ENCODE results near the gene PPP1R3F.

The PPP1R3F gene

GRCh38 chrX:49276671-49277534 lies 7.3 kb downstream of the PPP1R3F start:
- Histone ChIP-seq H3K4me3 (ENCODE audit: low read depth, low read length) (no peak overlapping the region), H3K27me3 (replicated peaks) (no peaks in the 10 kb centered on the region), H3K27ac (no peak overlapping the region), H3K36me3 (replicated peaks) (no peaks in the 10 kb centered on the region)
- TF ChIP-seq, protein P1, sequence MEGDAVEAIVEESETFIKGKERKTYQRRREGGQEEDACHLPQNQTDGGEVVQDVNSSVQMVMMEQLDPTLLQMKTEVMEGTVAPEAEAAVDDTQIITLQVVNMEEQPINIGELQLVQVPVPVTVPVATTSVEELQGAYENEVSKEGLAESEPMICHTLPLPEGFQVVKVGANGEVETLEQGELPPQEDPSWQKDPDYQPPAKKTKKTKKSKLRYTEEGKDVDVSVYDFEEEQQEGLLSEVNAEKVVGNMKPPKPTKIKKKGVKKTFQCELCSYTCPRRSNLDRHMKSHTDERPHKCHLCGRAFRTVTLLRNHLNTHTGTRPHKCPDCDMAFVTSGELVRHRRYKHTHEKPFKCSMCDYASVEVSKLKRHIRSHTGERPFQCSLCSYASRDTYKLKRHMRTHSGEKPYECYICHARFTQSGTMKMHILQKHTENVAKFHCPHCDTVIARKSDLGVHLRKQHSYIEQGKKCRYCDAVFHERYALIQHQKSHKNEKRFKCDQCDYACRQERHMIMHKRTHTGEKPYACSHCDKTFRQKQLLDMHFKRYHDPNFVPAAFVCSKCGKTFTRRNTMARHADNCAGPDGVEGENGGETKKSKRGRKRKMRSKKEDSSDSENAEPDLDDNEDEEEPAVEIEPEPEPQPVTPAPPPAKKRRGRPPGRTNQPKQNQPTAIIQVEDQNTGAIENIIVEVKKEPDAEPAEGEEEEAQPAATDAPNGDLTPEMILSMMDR (IDR thresholded peaks at IDR 0.05; ENCODE audit: low read depth, low read length, missing control alignments): no peak
- DNase-seq: no peak
- in situ Hi-C loops (cut with HindIII; ENCODE audit: low pct_ligation_motif_present, low sequenced_read_pairs): no loop called here

GRCh38 chrX:49277535-49277830 lies 7.9 kb downstream of the PPP1R3F start:
- in situ Hi-C loops (cut with HindIII; ENCODE audit: low pct_ligation_motif_present, low sequenced_read_pairs): no loop called here
- TF ChIP-seq, protein P1 (IDR thresholded peaks at IDR 0.05; ENCODE audit: low read depth, low read length, missing control alignments): no peak
- Histone ChIP-seq H3K27me3 (replicated peaks) (no peaks in the 10 kb centered on the region), H3K27ac (no peak overlapping the region), H3K36me3 (replicated peaks) (no peaks in the 10 kb centered on the region), H3K4me3 (ENCODE audit: low read depth, low read length) (no peak overlapping the region)
- DNase-seq: no peak

DNA sequence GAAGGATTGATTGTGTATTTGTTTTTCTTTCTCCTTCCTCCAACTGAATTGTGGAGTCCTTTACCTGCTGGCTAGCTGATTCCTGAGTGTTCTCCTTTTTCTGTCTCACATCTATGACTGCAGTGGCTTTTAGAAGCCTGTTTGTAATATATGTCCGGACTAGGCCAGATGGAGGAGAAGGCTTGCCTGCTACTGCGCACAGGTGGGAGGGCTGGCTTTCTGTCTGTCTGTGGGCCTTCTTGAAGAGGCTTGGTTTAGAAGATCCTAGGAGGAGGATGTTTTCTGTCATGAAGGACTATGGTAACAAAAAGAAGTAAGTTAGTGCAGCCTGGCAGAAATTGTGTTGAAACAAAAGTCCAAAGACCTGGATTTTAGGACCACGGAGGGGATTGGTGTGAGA lies 8.5 kb downstream of the PPP1R3F start:
- TF ChIP-seq, protein P1 (IDR thresholded peaks at IDR 0.05; ENCODE audit: low read depth, low read length, missing control alignments): no peak

DNA sequence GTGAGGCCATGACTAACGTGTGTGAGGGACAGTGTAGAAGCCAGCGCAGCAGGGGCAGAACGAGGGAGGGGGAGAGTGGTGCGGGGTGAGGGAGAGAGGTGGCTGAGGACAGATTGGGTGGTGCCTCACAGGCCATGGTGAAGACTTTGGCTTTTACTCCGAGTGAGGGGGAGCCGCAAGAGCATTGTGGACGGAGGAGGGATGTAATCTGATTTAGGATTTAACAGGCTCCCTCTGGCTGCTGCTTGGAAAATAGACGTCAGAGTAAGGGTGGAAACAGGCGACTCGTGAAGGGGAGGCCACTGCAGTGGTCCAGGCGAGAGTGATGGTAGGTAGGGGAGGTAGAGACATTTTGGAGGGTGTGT lies 13.0 kb downstream of the PPP1R3F start:
- Histone ChIP-seq H3K27me3 (replicated peaks) (no peaks in the 10 kb centered on the region), H3K36me3 (replicated peaks) (no peaks in the 10 kb centered on the region), H3K4me3 (ENCODE audit: low read depth, low read length) (no peak overlapping the region), H3K27ac (no peak overlapping the region)
- in situ Hi-C loops (cut with HindIII; ENCODE audit: low pct_ligation_motif_present, low sequenced_read_pairs): no loop called here
- DNase-seq: peak; percentile 4
- TF ChIP-seq, protein P1 (IDR thresholded peaks at IDR 0.05; ENCODE audit: low read depth, low read length, missing control alignments): peak; percentile 53

More for the DNA sequence above, 8.5 kb downstream of the PPP1R3F start:
- no peaks in the 10 kb centered on the region for H3K36me3 ChIP-seq (replicated peaks)
- in situ Hi-C loops (cut with HindIII; ENCODE audit: low pct_ligation_motif_present, low sequenced_read_pairs): no loop called here
- H3K27me3 ChIP-seq (replicated peaks): no peaks in the 10 kb centered on the region
- no peak overlapping the region for H3K27ac ChIP-seq
- no peak overlapping the region for H3K4me3 ChIP-seq (ENCODE audit: low read depth, low read length)
- no peak for DNase-seq

DNA sequence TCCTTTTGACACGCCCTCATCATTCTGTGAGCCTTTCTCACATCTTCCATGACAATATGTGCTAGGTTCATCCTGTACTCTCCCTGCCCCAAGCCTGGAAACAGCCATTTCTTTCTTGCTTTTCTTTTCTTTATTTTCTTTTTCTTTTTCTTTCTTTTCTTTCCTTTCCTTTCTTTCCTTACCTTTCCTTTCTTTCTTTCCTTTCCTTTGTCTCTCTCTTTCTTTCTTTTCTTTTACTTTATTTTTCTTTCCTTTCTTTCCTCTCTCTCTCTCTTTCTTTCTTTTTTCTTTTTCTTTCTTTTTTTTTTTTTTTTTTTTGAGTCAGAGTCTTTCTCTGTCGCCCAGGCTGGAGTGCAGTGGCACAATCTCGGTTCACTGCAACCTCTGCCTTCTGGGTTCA lies 14.6 kb downstream of the PPP1R3F start:
- H3K4me3 ChIP-seq (ENCODE audit: low read depth, low read length): no peak overlapping the region
- in situ Hi-C loops (cut with HindIII; ENCODE audit: low pct_ligation_motif_present, low sequenced_read_pairs): no loop called here
- no peak overlapping the region for H3K27ac ChIP-seq
- no peaks in the 10 kb centered on the region for H3K27me3 ChIP-seq (replicated peaks)
- TF ChIP-seq, protein P1 (IDR thresholded peaks at IDR 0.05; ENCODE audit: low read depth, low read length, missing control alignments): no peak
- no peak for DNase-seq
- H3K36me3 ChIP-seq (replicated peaks): no peaks in the 10 kb centered on the region

- TF ChIP-seq, protein P1 (IDR thresholded peaks at IDR 0.05; ENCODE audit: low read depth, low read length, missing control alignments): no peak
- in situ Hi-C loops (cut with HindIII; ENCODE audit: low pct_ligation_motif_present, low sequenced_read_pairs): no loop called here
- H3K36me3 ChIP-seq (replicated peaks): no peaks in the 10 kb centered on the region
- H3K27ac ChIP-seq: no peak overlapping the region
- no peak overlapping the region for H3K4me3 ChIP-seq (ENCODE audit: low read depth, low read length)
- no peaks in the 10 kb centered on the region for H3K27me3 ChIP-seq (replicated peaks)
- DNase-seq: no peak
Measured at GRCh38 chrX:49286136-49286535, 16.5 kb downstream of the PPP1R3F start.
